ENCODE measurements around the gene ST14.
"Not testable (repeated sequence)": the region's sequence is repeated elsewhere in the genome, so short reads cannot be mapped to it uniquely, and the experiment has no call there.

ST14 gene

DNA sequence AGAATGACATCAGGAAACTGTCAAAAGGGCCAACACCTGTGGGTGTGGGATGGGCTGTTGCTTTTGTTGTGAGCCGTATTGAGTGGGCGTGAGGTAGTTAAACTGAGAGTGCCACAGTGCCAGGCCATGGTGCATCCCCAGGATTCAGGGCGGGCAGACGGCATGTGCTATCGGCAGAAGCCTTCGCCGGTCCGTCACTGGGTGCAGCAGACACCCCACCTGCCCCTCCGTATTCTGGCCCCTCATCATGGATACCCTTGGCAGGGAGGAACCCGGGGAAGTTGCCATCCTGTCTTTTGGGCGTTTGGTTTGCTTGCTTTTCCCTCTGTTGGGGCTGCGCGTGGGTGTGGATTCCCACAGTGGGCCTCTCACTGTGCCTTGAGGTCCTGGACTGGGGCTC is 27.5 kb downstream of the ST14 start:
- in situ Hi-C loops (cut with MboI; ENCODE audit: low sequenced_read_pairs): no loop called here

DNA sequence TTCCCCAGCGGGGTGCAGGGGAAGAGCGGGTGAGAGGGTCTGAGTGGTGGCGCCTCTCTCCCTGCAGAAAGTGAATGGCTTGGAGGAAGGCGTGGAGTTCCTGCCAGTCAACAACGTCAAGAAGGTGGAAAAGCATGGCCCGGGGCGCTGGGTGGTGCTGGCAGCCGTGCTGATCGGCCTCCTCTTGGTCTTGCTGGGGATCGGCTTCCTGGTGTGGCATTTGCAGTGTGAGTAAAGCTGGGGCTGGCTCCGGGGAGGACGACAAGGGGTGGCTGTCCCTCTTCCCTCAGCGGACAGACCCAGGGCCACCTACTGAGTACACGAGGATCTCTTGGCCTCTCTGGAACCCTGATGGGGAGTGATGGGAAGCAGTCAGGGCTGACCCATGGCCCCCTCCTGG is 28.5 kb downstream of the ST14 start:
- in situ Hi-C loops (cut with MboI; ENCODE audit: low sequenced_read_pairs): no loop called here

DNA sequence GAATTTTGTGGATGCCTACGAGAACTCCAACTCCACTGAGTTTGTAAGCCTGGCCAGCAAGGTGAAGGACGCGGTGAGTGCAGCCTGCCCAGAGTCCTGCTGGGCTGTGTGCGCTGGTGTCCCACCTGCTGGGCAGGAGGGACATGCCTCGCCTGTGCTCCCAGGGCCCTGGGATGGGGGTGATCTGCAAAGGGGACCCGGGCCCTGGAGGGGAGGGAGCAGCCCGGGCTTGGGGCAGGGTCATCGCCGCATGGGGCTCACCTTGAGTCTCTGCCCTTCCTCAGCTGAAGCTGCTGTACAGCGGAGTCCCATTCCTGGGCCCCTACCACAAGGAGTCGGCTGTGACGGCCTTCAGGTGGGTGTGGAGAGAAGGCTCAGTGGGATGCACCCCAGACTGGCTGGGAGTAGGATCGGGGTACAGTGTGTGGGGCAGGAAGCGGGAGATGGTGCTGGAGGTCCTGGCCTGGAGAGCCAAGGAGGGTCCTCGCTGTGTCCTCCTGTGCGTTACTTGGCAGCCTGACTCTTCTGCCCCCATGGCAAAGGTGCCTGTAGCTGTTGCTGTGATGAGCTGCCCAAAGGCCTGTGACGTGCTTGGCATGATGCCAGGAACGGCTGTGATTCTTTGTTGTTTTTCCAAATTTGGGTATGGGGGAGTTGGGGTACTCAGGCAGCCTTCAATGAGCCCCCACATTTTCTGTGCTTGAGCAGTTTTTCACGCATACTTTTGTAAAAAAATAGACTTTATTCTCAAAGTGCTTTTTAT is 29.2 kb downstream of the ST14 start:
- in situ Hi-C loops (cut with MboI; ENCODE audit: low sequenced_read_pairs): no loop called here

DNA sequence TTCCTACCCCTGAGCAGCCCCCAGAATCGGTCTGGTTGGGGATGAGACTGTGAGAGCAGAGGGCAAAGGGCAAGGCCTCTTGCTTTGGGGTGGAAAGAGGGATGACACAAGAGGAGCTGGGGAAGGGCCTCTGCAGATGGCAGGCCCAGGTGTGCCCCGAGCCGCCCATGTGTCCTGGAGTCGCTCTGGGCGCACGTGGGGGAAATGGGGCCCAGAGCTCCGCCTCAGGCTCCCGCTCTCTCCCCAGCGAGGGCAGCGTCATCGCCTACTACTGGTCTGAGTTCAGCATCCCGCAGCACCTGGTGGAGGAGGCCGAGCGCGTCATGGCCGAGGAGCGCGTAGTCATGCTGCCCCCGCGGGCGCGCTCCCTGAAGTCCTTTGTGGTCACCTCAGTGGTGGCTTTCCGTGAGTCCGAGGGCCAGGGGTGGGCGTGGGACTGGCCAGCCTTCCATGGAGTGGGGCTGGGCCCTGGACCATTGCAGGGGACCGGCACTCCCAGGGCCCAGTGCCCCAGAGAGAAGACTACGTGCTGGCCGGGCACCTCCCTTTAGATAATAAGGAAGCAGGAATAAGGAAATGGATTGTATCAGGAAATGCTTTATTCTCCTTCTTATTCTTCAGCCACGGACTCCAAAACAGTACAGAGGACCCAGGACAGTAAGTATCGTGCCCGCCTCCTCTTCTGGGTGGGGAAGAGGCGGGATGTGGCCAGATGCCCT is 30.1 kb downstream of the ST14 start:
- in situ Hi-C loops (cut with MboI; ENCODE audit: low sequenced_read_pairs): no loop called here

DNA sequence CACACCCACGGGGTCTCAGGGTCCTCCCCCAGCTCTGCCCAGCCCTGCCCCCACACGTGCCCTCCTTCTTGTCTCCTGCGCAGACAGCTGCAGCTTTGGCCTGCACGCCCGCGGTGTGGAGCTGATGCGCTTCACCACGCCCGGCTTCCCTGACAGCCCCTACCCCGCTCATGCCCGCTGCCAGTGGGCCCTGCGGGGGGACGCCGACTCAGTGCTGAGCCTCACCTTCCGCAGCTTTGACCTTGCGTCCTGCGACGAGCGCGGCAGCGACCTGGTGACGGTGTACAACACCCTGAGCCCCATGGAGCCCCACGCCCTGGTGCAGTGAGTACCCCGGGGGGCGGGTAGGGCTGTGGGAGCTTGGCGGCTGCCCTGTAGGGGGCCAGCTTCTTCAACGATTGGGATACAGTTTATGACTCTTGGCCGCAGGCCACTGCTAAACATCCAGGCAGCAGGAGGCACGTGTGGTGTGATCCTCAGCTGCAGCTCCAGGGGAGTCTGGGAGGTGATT is 30.8 kb downstream of the ST14 start:
- in situ Hi-C loops (cut with MboI; ENCODE audit: low sequenced_read_pairs): no loop called here

DNA sequence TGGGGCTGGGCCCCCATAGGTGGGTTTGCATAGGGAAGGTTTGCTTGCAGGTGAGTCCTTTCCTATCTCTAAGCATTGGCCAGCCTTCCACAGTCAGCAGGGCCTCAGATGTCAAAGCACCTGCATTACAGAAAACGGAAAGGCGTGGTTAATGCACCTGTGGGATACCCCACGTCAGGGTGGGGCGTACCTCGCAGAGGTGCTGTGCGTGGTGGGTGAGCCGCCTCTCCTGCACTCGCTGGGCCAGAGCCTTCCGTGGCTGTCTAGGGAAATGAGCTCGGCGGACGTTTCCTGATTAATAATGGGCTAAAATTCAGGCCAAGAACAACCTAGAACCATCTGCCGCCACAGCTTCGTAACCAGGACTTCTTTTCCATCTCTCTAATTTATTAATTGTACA is 32.3 kb downstream of the ST14 start:
- in situ Hi-C loops (cut with MboI; ENCODE audit: low sequenced_read_pairs): no loop called here

DNA sequence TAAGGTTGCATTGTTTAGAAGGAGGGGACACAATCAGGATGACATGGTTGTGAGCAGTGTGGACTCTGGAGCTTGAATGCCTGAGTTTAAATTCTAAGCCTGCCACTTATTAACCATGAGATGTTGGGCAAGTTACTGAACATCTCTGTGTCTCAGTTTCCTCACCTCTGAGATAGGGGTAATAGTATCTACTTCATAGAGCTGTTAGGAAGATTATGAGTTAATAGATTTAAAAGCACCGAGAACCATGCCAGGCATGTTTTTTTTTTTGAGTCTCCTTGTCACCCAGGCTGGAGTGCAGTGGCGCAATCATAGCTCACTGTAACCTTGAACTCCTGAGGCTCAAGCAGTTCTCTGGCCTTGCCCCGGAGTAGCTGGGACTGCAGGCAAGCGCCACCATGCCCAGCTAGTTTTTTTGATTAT is 33.3 kb downstream of the ST14 start:
- in situ Hi-C loops (cut with MboI; ENCODE audit: low sequenced_read_pairs): no loop called here

DNA sequence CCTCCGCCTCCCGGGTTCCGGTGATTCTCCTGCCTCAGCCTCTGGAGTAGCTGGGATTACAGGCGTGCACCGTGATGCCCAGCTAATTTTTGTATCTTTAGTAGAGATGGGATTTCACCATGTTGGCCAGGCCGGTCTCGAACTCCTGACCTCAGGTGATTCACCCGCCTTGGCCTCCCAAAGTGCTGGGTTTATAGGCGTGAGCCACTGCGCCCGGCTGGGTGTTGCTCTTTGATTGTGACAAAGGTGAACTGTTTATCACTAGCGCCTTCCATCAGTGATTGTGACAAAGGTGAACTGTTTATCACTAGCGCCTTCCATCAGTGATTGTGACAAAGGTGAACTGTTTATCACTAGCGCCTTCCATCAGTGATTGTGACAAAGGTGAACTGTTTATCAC is 34.0 kb downstream of the ST14 start:
- in situ Hi-C loops (cut with MboI; ENCODE audit: low sequenced_read_pairs): not testable (repeated sequence)

DNA sequence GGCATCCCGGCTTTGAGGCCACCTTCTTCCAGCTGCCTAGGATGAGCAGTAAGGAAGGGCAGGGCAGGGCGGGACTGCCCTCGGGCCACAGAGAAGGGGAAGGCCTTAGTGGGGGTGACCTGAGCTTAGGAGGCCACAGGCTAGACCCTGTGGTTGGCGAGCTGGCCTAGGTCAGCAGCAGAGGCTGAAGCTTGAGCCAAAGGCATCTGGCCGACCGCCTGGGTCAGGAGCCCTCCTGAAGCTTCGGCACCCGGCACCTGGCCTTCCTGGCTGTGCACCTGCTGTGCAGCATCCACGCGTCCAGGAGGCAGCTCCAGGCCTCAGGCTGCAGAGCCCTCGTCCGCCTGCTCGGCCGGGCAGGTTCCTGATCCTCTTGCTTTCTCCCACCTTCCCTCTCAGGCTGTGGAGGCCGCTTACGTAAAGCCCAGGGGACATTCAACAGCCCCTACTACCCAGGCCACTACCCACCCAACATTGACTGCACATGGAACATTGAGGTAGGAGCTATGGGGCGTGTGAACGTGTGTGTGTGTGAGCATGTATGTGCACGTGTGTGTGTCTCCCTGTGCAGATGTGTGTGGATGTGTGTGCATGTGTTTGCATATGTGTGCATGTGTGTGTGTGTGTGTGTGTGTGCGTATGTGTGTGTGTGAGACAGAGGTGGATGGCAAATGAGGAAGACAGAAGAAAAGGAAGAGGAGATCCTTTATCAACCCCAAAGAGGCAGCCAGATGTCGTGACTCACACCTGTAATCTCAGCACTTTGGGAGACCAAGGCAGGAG is 34.9 kb downstream of the ST14 start:
- in situ Hi-C loops (cut with MboI; ENCODE audit: low sequenced_read_pairs): no loop called here

DNA sequence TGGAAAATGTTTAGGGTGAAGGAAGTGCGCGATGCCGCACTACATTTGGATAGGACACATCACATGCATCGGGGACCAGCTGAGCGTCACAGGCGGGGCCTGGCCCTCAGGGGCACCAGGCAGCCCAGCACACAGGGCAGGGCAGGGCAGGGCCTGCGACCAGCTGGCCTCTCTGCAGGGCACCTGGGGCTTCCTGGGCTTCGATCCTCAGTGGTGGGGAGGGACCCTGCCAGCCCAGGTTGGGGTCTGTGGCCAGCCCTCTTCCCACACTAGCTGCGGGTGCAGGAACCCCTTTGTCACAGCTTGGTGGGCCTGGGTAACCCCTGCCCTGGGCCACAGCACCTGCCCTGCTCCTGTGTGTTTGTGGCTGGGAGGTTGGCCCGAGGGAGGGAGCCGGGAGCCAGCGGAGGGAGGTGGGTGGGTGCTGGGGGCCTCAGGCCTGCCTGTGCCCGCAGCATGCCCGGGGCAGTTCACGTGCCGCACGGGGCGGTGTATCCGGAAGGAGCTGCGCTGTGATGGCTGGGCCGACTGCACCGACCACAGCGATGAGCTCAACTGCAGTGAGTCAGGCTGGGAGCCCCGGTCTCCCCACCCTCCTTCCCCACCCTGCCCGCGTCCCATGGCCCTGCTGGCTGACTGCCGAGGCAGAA is 37.9 kb downstream of the ST14 start:
- in situ Hi-C loops (cut with MboI; ENCODE audit: low sequenced_read_pairs): no loop called here

DNA sequence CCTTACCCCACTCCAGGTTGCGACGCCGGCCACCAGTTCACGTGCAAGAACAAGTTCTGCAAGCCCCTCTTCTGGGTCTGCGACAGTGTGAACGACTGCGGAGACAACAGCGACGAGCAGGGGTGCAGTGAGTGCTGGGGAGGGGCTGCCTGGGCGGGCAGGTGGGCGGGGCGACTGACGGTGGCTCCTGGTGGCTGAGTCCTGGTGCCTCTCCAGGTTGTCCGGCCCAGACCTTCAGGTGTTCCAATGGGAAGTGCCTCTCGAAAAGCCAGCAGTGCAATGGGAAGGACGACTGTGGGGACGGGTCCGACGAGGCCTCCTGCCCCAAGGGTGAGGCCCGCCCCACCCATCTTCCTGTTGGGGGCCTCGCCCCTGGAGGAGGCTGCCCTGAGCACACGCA is 38.7 kb downstream of the ST14 start:
- in situ Hi-C loops (cut with MboI; ENCODE audit: low sequenced_read_pairs): no loop called here

DNA sequence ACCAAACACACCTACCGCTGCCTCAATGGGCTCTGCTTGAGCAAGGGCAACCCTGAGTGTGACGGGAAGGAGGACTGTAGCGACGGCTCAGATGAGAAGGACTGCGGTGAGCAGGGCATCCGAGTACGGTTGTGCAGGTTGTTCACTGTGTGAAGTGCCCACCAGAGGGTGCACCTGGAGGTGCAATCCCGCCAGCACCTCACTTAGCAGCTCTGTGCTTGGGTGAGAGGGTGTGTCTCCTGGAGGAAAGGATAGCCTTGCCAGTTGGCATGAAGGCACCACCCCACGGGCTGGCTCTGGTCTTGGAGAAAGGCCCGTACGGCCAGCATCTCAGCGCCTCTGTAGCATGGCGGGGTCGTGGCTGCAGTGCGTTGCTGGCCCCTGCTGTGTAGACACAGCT is 39.4 kb downstream of the ST14 start:
- in situ Hi-C loops (cut with MboI; ENCODE audit: low sequenced_read_pairs): no loop called here

DNA sequence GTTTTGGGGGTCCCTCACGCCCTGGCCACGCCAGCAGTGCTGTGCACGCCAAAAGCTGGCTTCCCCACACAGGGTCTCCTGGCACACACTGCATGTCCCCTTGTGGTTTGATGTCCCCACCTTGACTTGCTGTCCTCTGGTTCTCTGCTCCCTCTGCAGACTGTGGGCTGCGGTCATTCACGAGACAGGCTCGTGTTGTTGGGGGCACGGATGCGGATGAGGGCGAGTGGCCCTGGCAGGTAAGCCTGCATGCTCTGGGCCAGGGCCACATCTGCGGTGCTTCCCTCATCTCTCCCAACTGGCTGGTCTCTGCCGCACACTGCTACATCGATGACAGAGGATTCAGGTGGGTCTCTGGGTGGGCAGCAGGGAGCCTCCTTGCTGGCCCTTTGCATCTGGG is 40.2 kb downstream of the ST14 start:
- in situ Hi-C loops (cut with MboI; ENCODE audit: low sequenced_read_pairs): loop anchor here (25.0 kb wide), 2 partner anchors 213 to 663 kb away; no protein-coding TSS in a partner anchor

DNA sequence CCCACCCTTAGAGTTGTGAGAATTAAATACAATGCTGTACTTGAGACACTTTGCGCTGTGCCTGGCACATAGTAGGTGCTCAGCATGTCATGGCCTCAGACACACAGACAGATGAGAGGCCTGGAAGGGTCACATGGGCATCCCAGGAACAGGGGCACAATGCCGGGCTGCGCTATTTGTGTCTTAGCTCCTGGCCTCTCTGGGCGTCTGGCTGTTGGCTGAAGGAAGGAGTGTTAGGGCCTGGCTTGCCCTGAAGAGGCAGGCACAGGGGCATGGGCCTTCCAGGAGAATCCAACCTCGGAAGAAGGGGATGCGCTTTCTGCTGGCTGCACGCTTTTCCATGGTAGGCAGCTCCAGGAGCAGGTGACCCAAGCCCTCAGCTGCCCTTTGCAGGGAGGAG is 41.4 kb downstream of the ST14 start:
- in situ Hi-C loops (cut with MboI; ENCODE audit: low sequenced_read_pairs): loop anchor here (25.0 kb wide), 2 partner anchors 211 to 661 kb away; no protein-coding TSS in a partner anchor

DNA sequence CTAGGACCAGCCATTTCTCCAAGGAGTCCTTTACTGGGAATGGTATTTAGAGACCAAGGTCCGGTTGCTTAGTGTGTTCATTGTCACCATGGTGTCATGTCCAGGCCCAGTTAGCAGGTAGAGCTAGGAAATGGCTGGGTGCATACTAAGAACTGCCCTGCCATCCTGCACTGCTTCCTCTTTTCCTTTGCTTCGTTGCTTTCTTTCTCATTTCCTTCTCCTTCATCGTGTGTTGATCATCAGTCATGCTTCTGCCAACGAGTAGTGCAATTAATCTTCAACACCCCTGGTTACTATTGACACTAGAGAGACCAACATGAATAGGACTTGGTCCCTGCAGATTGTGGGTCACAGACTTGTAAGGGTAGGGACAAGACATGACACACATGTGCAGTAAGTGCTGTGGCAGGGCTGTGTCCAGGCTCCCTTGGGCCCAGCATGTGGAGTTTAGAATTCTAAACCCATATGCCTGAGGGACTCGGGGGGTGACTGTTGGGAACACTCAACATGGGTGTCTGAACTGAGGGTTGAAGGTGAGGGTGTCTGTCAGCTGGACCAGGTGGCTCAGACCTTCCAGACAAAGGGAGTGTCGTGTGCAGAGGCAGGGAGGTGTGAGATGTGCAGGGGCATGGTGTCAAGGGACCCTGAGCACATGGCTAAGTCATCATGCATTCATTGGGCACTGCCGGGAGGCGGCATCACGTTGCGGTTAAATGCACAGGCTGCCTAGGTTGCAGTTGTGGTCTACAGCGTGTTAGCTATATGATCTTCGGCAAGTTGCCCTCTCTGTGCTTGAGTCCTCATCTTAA is 42.6 kb downstream of the ST14 start:
- in situ Hi-C loops (cut with MboI; ENCODE audit: low sequenced_read_pairs): loop anchor here (25.0 kb wide), 2 partner anchors 210 to 660 kb away; no protein-coding TSS in a partner anchor

DNA sequence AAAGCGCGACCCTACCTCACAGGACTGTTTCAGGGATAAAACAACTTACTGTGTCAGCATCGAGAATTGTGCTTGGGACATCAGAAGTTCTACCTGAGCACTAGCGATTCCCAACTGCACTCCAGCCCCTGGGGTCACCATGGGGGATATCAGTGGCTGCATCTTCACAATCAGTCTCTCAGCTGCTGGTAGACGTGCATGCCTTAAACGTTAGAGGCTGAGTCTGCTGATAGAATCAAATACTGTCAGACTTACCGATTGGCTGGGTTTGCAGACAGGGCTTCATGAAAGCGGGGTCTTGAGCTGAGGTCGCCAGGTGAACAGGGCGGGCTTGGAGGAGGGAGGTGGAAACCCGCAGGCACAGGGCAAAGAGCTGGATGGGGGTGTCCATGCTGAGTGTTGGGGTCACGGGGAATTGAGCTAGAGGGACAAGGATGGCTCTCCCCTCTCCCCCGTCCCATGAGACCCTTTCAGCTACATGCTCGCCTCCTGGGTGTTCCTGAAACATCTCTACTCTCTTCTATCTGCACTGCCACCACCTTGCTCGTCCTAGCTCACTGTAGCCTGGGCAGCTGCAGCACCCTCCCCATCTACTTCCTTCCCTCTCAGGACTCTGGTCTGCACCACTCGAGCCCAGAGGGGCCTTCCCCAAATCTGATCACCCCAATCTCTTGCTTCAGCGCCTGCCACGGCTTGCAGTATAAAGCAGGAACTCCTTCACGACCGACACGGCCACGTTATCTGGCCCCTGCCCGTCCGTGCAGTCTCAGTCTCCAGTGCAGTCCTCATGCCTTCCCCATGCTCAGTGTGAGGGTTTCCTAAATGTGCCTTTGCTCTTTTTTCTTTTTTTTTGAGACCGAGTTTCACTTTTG is 43.5 kb downstream of the ST14 start:
- in situ Hi-C loops (cut with MboI; ENCODE audit: low sequenced_read_pairs): loop anchor here (25.0 kb wide), 2 partner anchors 209 to 659 kb away; no protein-coding TSS in a partner anchor

DNA sequence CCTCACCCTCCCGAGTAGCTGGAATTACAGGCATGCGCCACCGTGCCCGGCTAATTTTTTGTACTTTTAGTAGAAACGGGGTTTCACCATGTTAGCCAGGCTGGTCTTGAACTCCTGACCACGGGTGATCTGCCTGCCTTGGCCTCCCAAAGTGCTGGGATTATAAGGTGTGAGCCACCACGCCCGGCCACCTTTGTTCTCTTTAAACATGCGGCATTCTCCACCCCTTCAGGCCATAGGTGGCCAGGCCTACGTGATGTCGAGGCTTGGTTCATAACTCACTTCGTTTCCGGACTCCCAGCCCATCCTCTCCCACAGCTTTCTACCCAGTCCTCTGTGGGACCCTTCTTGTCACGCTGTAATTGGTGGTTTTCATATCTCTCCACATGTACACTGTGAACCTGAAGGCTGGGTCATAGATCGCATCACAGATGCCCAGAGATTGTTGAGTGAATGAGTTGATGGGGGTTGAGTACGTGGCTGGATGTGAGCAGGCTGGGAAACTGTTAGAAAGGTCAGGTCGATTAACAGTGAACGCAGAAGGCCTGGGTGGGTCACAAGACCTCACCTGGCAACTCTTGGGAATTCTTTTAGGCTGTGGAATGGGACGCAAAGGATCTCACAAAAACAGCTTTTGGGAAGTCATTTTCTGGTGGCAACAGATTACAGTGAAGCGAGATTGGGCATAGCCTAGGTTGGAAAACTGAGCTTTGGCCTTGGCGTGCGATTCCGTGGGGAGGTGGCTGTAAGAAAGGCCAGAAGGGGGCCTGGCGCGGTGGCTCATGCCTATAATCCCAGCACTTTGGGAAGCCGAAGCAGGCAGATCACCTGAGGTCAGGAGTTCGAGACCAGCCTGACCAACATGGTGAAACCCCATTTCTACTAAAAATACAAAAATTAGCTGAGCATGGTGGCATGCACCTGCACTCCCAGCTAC is 44.5 kb downstream of the ST14 start:
- in situ Hi-C loops (cut with MboI; ENCODE audit: low sequenced_read_pairs): loop anchor here (25.0 kb wide), 2 partner anchors 208 to 658 kb away; no protein-coding TSS in a partner anchor

DNA sequence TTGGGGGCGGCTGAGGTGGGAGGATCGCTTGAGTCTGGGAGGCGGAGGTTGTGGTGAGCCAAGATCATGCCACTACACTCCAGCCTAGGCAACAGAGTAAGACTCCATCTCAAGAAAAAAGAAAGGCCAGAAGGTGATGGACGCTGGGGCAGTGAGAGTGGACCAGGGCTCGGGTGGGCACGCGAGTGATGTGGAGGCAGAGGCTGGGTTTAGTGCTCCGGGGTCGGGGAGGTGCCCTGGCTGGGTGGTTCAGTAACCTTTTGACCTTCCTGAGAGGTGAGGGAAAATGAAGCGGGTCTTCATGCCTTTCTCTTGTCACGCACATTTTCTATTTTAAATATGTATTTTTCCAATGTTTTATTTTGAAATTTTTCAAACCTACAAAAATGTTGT is 45.1 kb downstream of the ST14 start:
- in situ Hi-C loops (cut with MboI; ENCODE audit: low sequenced_read_pairs): loop anchor here (25.0 kb wide), 2 partner anchors 208 to 658 kb away; no protein-coding TSS in a partner anchor

Measured in HL-60/S4 treated with retinoic acid at 250 ng/mL for 4 days and 3 days (cell line).